ENCODE data around the gene ERV3-1. TPM values are rescaled to one million over a fixed set of nuclear protein-coding genes. Genes with fewer than 3 reads are reported as not detected.

ERV3-1 gene
- total and polyA plus RNA-seq, 9 of the 15 experiments (the other 6 are each of a cell fraction or from before 2014, with no cell fraction given): 10.2 to 30.0 (median 22.0) TPM

DNA sequence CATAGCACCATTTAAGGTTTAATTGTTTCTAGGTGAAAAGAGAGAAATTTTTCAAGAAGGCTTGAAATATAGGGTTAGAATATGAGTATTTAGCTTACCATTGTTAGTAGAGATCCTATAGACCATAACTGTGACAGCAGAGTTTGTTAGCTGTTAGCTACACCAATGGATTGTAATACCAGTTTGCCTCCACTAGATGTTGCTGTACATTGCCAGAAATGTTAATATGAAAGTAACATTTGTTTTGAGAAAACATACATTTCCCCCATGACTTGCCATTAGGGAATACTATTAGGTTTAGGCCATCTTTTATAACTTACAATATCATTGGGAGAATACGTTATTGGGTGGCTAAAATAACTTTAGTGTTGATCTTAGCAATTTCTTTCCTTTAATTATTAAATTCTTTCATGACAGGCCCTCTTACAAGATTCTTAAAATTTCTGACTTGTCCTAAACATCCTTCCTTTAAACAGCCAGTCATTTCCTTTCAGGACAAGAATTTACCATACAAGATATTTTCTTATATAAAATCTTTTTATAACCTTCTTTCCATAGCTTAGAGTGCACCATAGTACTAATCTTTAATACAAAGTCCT is 55.1 kb downstream of the ERV3-1 start (continued):
- TF ChIP-seq, protein P1, sequence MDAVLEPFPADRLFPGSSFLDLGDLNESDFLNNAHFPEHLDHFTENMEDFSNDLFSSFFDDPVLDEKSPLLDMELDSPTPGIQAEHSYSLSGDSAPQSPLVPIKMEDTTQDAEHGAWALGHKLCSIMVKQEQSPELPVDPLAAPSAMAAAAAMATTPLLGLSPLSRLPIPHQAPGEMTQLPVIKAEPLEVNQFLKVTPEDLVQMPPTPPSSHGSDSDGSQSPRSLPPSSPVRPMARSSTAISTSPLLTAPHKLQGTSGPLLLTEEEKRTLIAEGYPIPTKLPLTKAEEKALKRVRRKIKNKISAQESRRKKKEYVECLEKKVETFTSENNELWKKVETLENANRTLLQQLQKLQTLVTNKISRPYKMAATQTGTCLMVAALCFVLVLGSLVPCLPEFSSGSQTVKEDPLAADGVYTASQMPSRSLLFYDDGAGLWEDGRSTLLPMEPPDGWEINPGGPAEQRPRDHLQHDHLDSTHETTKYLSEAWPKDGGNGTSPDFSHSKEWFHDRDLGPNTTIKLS (IDR thresholded peaks at IDR 0.05; ENCODE audit: borderline replicate concordance, low read depth): no peak
- TF ChIP-seq DMBX1 (CRISPR knock-in tag; IDR thresholded peaks at IDR 0.05; ENCODE audit: borderline replicate concordance) (no peak), RBM15 (IDR thresholded peaks at IDR 0.05; ENCODE audit: insufficient read depth, low read length) (no peak), ZNF644 (tag; IDR thresholded peaks at IDR 0.05; ENCODE audit: low read depth) (no peak), UBTF (IDR thresholded peaks at IDR 0.05; ENCODE audit: borderline replicate concordance in 1 of 2, low read depth in 2 of 2, low read length in 2 of 2) (no peak), ZNF23 (CRISPR knock-in tag; IDR thresholded peaks at IDR 0.05) (no peak), NCOR1 (IDR thresholded peaks at IDR 0.05) (no peak), CBFA2T2 (conservative IDR thresholded peaks at IDR 0.05) (no peak), SMAD1 (IDR thresholded peaks at IDR 0.05; ENCODE audit: low read depth, low read length, partially characterized antibody) (no peak), JUND (IDR thresholded peaks at IDR 0.05; ENCODE audit: borderline replicate concordance, low read depth, low read length) (0 out of 2 replicates have a peak, but pooled peaks have one; percentile 14), JUND (tag; IDR thresholded peaks at IDR 0.05; ENCODE audit: borderline replicate concordance, low read depth, low read length) (no peak), TAF7 (tag; IDR thresholded peaks at IDR 0.05) (no peak), ZNF76 (CRISPR knock-in tag; IDR thresholded peaks at IDR 0.05; ENCODE audit: borderline replicate concordance) (no peak), ZNF121 (CRISPR knock-in tag; conservative IDR thresholded peaks at IDR 0.05) (peak; percentile 49), RBM25 (IDR thresholded peaks at IDR 0.05; ENCODE audit: low read depth, low read length, severe bottlenecking) (peak; percentile 44), HMG20A (CRISPR knock-in tag; conservative IDR thresholded peaks at IDR 0.05) (no peak), GTF2B (IDR thresholded peaks at IDR 0.05; ENCODE audit: extremely low read depth, insufficient read length) (no peak), TBP (optimal IDR thresholded peaks at IDR 0.05; ENCODE audit: low read depth, low read length) (no peak), BACH1 (tag; IDR thresholded peaks at IDR 0.05) (no peak), TEAD2 (tag; IDR thresholded peaks at IDR 0.05) (no peak), NR4A1 (CRISPR knock-in tag; IDR thresholded peaks at IDR 0.05) (no peak), NR4A1 (tag; IDR thresholded peaks at IDR 0.05) (no peak), MEIS2 (IDR thresholded peaks at IDR 0.05; ENCODE audit: partially characterized antibody) (peak; percentile 8), SUPT5H (IDR thresholded peaks at IDR 0.05) (no peak)

Data from K562 (cell line).